Thymus (tissue), 11 donors: Measurements from ENCODE around the gene TBC1D5. TPM values are rescaled to one million over a fixed set of nuclear protein-coding genes. Genes with fewer than 3 reads are reported as not detected.

ENCODE experiments used
- DNase-seq, 9 donors: peaks; one replicate each; pipeline ENCODE4 v3.0.0-alpha.2; 2013; ENCODE audit warnings: low spot score in 9 of 9, low read depth in 6 of 9, missing footprints in 1 of 9
- H3K27ac ChIP-seq, 2 donors: one replicate each; pipeline ENCODE4 v1.5.1; 2013; ENCODE audit warnings: control low read depth in 1 of 2, low read depth in 1 of 2, low read length in 1 of 2, mild to moderate bottlenecking in 1 of 2, moderate library complexity in 1 of 2
- H3K27me3 ChIP-seq, 2 donors: one replicate each; pipeline ENCODE4 v1.5.1; 2013; ENCODE audit warnings: low read length in 1 of 2; ENCODE audit not compliant: control insufficient read depth in 2 of 2, insufficient read depth in 1 of 2
- H3K36me3 ChIP-seq, 2 donors: one replicate each; pipeline ENCODE4 v1.5.1; 2013; ENCODE audit warnings: low read length in 1 of 2, mild to moderate bottlenecking in 1 of 2, moderate library complexity in 1 of 2; ENCODE audit not compliant: control insufficient read depth in 2 of 2, insufficient read depth in 2 of 2
- H3K4me1 ChIP-seq, 2 donors: one replicate each; pipeline ENCODE4 v1.5.1; 2013; ENCODE audit warnings: low read length in 2 of 2; ENCODE audit not compliant: control insufficient read depth in 2 of 2, insufficient read depth in 2 of 2
- H3K4me3 ChIP-seq, 2 donors: one replicate each; pipeline ENCODE4 v1.5.1; 2013; ENCODE audit warnings: low read length in 2 of 2, control low read depth in 1 of 2, mild to moderate bottlenecking in 1 of 2
- H3K9me3 ChIP-seq, 2 donors: one replicate each; pipeline ENCODE4 v1.5.1; 2013; ENCODE audit warnings: low read length in 1 of 2, mild to moderate bottlenecking in 1 of 2; ENCODE audit not compliant: control insufficient read depth in 2 of 2, insufficient read depth in 1 of 2
- WGBS: extraction: QIAGEN DNeasy Blood & Tissue Kit; methylation state at CpG from one replicate; pipeline ENCODE4 v1.1.7; 2013; 5-methylcytosine and 5-hydroxymethylcytosine counted together
- polyA plus RNA-seq: library from polyadenylated mRNA; stranded (reverse); fragments of 200-250 nt; gene quantifications from one replicate; pipeline ENCODE4 v1.2.3, GENCODE V29; 2013
- total RNA-seq: library from RNA; stranded (reverse); fragments of 120-200 nt; gene quantifications from one replicate; pipeline ENCODE4 v1.2.4, GENCODE V29; 2013
- donor health status: healthy.

TBC1D5 gene
- total and polyA plus RNA-seq, 2 donors, result 8.9 to 37.3 TPM

- Histone ChIP-seq H3K27ac (no peak overlapping the region), H3K4me3 (no peak overlapping the region), H3K9me3 (no peaks in the 10 kb centered on the region), H3K27me3 (no peaks in the 10 kb centered on the region), H3K4me1 (no peaks in the 10 kb centered on the region), H3K36me3 (no peaks in the 10 kb centered on the region)
- no peak for DNase-seq
- WGBS, result 97% methylated on average over 2 of the region's 2 CpGs
Observed at GRCh38 chr3:17333893-17334292, 408.5 kb downstream of the TBC1D5 start.

GRCh38 chr3:17333446-17333845, 409.0 kb downstream of the TBC1D5 start:
- H3K27ac ChIP-seq, result no peak overlapping the region
- 97% methylated on average over 1 of the region's 1 CpG for WGBS
- no peak overlapping the region for H3K4me3 ChIP-seq
- no peaks in the 10 kb centered on the region for H3K9me3 ChIP-seq
- no peaks in the 10 kb centered on the region for H3K27me3 ChIP-seq
- no peak for DNase-seq
- H3K36me3 ChIP-seq, result no peaks in the 10 kb centered on the region
- no peaks in the 10 kb centered on the region for H3K4me1 ChIP-seq

GRCh38 chr3:17330660-17331059, 411.8 kb downstream of the TBC1D5 start:
- no peak for DNase-seq
- Histone ChIP-seq H3K36me3 (no peaks in the 10 kb centered on the region), H3K4me1 (no peaks in the 10 kb centered on the region), H3K27ac (no peak overlapping the region), H3K9me3 (no peaks in the 10 kb centered on the region), H3K4me3 (no peak overlapping the region), H3K27me3 (no peaks in the 10 kb centered on the region)

- Histone ChIP-seq H3K36me3 (no peaks in the 10 kb centered on the region), H3K4me3 (no peak overlapping the region), H3K27ac (no peak overlapping the region), H3K27me3 (no peaks in the 10 kb centered on the region), H3K9me3 (no peaks in the 10 kb centered on the region), H3K4me1 (no peaks in the 10 kb centered on the region)
- 100% methylated on average over 1 of the region's 1 CpG for WGBS
- DNase-seq, result no peak
Observed at GRCh38 chr3:17329927-17330326, 412.5 kb downstream of the TBC1D5 start.

- H3K36me3 ChIP-seq, result no peaks in the 10 kb centered on the region
- H3K27me3 ChIP-seq, result no peaks in the 10 kb centered on the region
- no peak overlapping the region for H3K4me3 ChIP-seq
- H3K27ac ChIP-seq, result peak overlapping the region in 1 of 2 donors; percentile 20
- WGBS, result 23% methylated on average over 5 of the region's 5 CpGs
- no peaks in the 10 kb centered on the region for H3K4me1 ChIP-seq
- peak in 7 of 9 donors; percentile 15 to 67 (median 31) for DNase-seq
- no peaks in the 10 kb centered on the region for H3K9me3 ChIP-seq
Observed at GRCh38 chr3:17322106-17322793, 420.2 kb downstream of the TBC1D5 start.

- H3K9me3 ChIP-seq, result no peaks in the 10 kb centered on the region
- no peak for DNase-seq
- H3K36me3 ChIP-seq, result no peaks in the 10 kb centered on the region
- H3K27ac ChIP-seq, result no peak overlapping the region
- no peaks in the 10 kb centered on the region for H3K4me1 ChIP-seq
- no peak overlapping the region for H3K4me3 ChIP-seq
- H3K27me3 ChIP-seq, result no peaks in the 10 kb centered on the region
Observed at GRCh38 chr3:17320266-17320665, 422.2 kb downstream of the TBC1D5 start.

- H3K27ac ChIP-seq, result no peak overlapping the region
- no peak for DNase-seq
- 92% methylated on average over 3 of the region's 3 CpGs for WGBS
- no peak overlapping the region for H3K4me3 ChIP-seq
- no peaks in the 10 kb centered on the region for H3K4me1 ChIP-seq
- no peaks in the 10 kb centered on the region for H3K27me3 ChIP-seq
- no peaks in the 10 kb centered on the region for H3K36me3 ChIP-seq
- H3K9me3 ChIP-seq, result no peaks in the 10 kb centered on the region
Observed at GRCh38 chr3:17315897-17316296, 426.5 kb downstream of the TBC1D5 start.

GRCh38 chr3:17314171-17314570, 428.3 kb downstream of the TBC1D5 start:
- Histone ChIP-seq H3K4me3 (no peak overlapping the region), H3K36me3 (no peaks in the 10 kb centered on the region), H3K27ac (no peak overlapping the region), H3K27me3 (no peaks in the 10 kb centered on the region), H3K9me3 (no peaks in the 10 kb centered on the region), H3K4me1 (no peaks in the 10 kb centered on the region)
- DNase-seq, result no peak

- Histone ChIP-seq H3K27ac (no peak overlapping the region), H3K4me1 (no peaks in the 10 kb centered on the region), H3K27me3 (no peaks in the 10 kb centered on the region), H3K36me3 (no peaks in the 10 kb centered on the region), H3K4me3 (no peak overlapping the region), H3K9me3 (no peaks in the 10 kb centered on the region)
- DNase-seq, result no peak
- WGBS, result 87% methylated on average over 3 of the region's 3 CpGs
Observed at GRCh38 chr3:17313746-17314145, 428.7 kb downstream of the TBC1D5 start.

- Histone ChIP-seq H3K27me3 (no peaks in the 10 kb centered on the region), H3K36me3 (no peaks in the 10 kb centered on the region), H3K4me3 (no peak overlapping the region), H3K27ac (no peak overlapping the region), H3K9me3 (no peaks in the 10 kb centered on the region), H3K4me1 (no peaks in the 10 kb centered on the region)
- DNase-seq, result no peak
Observed at GRCh38 chr3:17310983-17311382, 431.4 kb downstream of the TBC1D5 start.
